Measurements from ENCODE around the gene PAX3.

Gene PAX3

DNA sequence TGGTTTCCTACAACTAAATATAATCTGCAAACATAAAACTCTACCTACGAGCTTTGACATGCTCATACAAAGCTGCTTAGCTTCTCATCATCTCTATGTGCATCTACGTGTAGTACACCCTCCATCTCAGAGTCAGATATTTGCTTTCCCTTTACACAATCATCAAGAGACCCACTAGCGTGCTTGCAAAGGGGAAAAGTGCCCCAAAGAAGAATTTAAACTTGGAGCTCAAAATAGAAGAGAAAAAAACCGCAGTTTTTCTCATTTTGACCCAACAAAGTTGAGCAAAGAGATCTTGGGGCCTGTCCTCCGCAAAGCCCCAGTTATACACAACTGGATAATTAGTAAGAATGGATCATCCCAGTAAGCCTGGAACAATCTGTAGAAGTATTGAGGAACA, 104.1 kb downstream of the PAX3 start:
- DNase-seq (ENCODE audit: low read depth) = no peak
- H3K4me3 ChIP-seq (ENCODE audit: low read length) = no peak overlapping the region
- TF ChIP-seq, protein P1, sequence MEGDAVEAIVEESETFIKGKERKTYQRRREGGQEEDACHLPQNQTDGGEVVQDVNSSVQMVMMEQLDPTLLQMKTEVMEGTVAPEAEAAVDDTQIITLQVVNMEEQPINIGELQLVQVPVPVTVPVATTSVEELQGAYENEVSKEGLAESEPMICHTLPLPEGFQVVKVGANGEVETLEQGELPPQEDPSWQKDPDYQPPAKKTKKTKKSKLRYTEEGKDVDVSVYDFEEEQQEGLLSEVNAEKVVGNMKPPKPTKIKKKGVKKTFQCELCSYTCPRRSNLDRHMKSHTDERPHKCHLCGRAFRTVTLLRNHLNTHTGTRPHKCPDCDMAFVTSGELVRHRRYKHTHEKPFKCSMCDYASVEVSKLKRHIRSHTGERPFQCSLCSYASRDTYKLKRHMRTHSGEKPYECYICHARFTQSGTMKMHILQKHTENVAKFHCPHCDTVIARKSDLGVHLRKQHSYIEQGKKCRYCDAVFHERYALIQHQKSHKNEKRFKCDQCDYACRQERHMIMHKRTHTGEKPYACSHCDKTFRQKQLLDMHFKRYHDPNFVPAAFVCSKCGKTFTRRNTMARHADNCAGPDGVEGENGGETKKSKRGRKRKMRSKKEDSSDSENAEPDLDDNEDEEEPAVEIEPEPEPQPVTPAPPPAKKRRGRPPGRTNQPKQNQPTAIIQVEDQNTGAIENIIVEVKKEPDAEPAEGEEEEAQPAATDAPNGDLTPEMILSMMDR (conservative IDR thresholded peaks at IDR 0.05; ENCODE audit: low read length) = no peak

DNA sequence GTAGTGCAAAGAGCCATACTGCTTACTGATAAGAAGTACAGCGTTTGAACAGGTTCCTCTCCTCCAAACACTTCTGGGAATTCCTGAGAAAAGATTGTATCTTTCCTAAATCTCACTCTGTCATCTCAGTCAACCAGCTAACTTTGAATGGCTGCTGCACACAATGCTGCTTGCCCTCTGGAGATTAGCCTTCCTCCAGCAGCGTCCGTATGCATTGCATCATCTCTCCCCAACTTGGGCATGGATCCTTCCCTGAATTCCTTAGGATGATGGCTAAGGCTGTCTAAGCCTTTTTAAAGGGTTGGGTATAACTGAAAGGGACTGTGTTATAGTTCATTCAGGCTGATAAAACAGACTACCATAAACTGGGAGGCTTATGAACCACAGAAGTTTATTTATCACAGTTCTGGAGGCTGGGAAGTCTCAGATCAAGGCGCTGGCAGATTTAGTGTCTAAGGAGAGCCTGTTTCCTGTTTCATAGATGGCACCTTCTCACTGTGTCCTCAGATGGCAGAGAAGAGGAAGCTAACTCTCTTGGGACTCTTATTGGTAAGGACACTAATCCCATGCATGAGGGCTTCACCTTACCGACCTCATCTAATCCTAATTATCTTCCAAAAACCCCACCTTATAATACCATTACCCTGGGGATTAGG, 105.3 kb downstream of the PAX3 start:
- DNase-seq (ENCODE audit: low read depth) = no peak
- no peak overlapping the region for H3K4me3 ChIP-seq (ENCODE audit: low read length)
- TF ChIP-seq, protein P1 (conservative IDR thresholded peaks at IDR 0.05; ENCODE audit: low read length) = no peak

DNA sequence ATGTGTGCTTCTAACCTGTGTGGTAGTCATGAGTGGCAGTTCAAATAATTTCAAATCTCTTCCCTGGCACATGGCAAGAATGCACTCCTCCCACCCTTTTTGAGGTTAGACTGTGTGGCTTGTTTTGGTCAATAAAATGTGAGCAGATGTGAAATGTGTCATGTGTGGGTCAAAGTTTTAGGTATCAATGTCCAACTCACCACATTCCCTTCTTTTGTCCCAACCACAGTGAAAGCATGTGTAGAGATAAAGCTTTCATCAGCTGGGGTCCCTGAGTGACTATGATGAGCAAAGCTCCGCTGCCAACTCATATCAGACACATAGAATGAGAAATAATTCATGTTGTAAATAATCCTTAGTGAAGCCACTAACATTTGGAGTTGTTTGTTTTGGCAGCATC, 118.2 kb downstream of the PAX3 start:
- DNase-seq (ENCODE audit: low read depth) = no peak
- H3K4me3 ChIP-seq (ENCODE audit: low read length) = no peak overlapping the region
- TF ChIP-seq, protein P1 (conservative IDR thresholded peaks at IDR 0.05; ENCODE audit: low read length) = no peak

DNA sequence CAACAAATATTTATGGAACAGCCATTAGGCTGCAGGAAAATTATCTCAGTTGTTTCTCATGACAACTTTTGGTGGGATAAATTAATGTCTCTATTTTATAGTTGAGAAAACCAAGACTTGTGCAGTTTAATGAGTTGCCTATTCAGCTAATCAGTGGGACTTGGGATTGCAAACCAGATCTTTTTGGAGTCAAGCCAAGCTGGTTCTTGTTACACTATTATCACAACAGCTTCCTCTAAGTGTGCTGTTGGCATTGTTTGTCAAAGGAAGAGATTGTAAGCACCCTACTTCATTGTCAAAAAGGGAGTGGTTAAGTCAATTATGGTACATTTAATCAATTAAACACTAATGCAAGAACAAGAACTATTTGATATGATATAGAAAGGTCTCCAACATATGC, 119.2 kb downstream of the PAX3 start:
- TF ChIP-seq, protein P1 (conservative IDR thresholded peaks at IDR 0.05; ENCODE audit: low read length) = no peak

DNA sequence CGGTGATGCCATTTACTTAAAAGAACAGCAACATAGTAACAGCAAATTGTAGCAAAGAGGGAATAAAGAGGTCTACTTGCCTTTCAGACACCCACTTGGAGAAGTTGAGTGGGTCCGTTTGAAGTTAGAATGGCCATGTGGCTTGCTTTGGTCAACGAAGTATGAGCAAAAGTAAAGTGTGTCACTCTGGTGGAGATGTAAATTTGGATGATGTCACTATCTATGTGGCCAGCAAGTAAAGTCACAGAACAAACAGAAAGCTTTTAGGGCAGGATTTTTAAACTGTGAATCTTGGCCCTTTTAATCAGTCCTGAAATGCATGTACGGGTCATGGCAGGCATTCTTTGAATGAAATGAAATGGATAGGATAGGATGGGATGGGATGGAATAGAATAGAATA, 120.3 kb downstream of the PAX3 start:
- TF ChIP-seq, protein P1 (conservative IDR thresholded peaks at IDR 0.05; ENCODE audit: low read length) = no peak
- no peak for DNase-seq (ENCODE audit: low read depth)

More for the DNA sequence above, 119.2 kb downstream of the PAX3 start:
- H3K4me3 ChIP-seq (ENCODE audit: low read length) = no peak overlapping the region
- DNase-seq (ENCODE audit: low read depth) = no peak

DNA sequence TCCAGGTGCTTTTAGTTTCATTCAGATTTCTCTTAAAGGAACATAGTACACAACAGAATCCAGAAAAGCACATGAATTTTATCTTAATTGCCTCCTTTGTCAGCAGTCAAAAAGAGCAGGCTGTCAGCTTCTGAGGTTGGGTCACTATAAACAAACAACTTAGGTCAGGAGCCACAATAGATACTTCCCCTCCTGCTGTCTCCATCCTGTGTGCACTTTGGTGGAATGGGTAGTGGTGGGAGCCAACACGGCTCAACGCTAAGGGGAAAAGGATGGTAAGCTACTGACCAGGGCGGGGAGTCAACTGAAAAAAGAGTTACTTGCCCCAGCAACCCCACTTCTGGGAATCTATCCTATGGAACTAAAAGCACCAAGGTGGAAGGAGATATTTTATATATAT, 121.9 kb downstream of the PAX3 start:
- TF ChIP-seq, protein P1 (conservative IDR thresholded peaks at IDR 0.05; ENCODE audit: low read length) = no peak
- no peak for DNase-seq (ENCODE audit: low read depth)
- no peak overlapping the region for H3K4me3 ChIP-seq (ENCODE audit: low read length)

More for the DNA sequence above, 120.3 kb downstream of the PAX3 start:
- no peak overlapping the region for H3K4me3 ChIP-seq (ENCODE audit: low read length)

DNA sequence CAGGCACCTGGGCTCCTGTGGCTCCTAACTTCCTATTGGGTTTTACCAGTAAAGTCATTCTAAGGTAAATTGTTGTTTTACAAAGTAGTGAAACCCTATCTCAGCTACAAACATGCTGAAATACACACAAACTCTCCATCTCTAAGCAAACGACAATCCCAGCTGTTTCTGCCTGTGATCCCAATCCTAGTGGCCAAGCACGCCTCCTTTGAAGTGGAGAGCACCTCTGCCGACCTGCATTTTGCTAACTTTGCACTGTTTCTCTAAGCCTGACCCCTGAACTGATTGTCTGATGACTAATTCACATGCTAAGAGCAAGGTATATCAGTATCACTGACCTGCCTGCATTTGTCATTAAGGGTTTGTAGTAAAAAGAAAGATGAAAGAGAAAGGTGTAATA, 124.3 kb downstream of the PAX3 start:
- no peak overlapping the region for H3K4me3 ChIP-seq (ENCODE audit: low read length)
- TF ChIP-seq, protein P1 (conservative IDR thresholded peaks at IDR 0.05; ENCODE audit: low read length) = no peak
- DNase-seq (ENCODE audit: low read depth) = no peak

Measured in AG10803 (cell line).